ENCODE results near the gene PAQR4. TPM values are rescaled to one million over a fixed set of nuclear protein-coding genes. Genes with fewer than 3 reads are reported as not detected.

The PAQR4 gene
- total RNA-seq, 3 donors from 2014 or later (not counting 1 experiment from before 2014, with no cell fraction given), result 2.9 to 4.4 (median 3.5) TPM

GRCh38 chr16:2964475-2965336, 4.4 kb upstream of the PAQR4 start:
- Mint-ChIP-seq H3K4me1 (peaks cover 10 to 33% of the 10 kb centered on the region in 2 donors), H3K36me3 (no peaks in the 10 kb centered on the region), H3K27ac (no peak overlapping the region), H3K27me3 (ENCODE audit: low read depth in 2 of 2) (peaks cover 10 to 20% of the 10 kb centered on the region in 2 donors), H3K4me3 (peak overlapping the region; percentile 49), H3K9me3 (no peaks in the 10 kb centered on the region)
- Histone ChIP-seq H3K9me3 (ENCODE audit: control insufficient read depth, insufficient read depth, low read length) (no peaks in the 10 kb centered on the region), H3K27ac (ENCODE audit: low read length) (no peak overlapping the region), H3K36me3 (ENCODE audit: control insufficient read depth, insufficient read depth, low read length) (no peaks in the 10 kb centered on the region), H3K4me3 (ENCODE audit: low read length) (peak overlapping the region; percentile 3), H3K4me1 (ENCODE audit: control insufficient read depth, insufficient read depth, low read length) (peaks cover 58% of the 10 kb centered on the region), H3K27me3 (ENCODE audit: control insufficient read depth, insufficient read depth, low read length) (peaks cover 58% of the 10 kb centered on the region)
- ATAC-seq, result peak in 2 of 3 donors; percentile 11 to 17
- under 1% methylated on average over 68 of the region's 68 CpGs for WGBS (ENCODE audit: insufficient coverage)
- no peak for TF ChIP-seq CTCF (IDR thresholded peaks at IDR 0.05)
- DNase-seq, result peak; percentile 41 to 70
- intact Hi-C loops (cut with micrococcal nuclease), result no loop called here

DNA sequence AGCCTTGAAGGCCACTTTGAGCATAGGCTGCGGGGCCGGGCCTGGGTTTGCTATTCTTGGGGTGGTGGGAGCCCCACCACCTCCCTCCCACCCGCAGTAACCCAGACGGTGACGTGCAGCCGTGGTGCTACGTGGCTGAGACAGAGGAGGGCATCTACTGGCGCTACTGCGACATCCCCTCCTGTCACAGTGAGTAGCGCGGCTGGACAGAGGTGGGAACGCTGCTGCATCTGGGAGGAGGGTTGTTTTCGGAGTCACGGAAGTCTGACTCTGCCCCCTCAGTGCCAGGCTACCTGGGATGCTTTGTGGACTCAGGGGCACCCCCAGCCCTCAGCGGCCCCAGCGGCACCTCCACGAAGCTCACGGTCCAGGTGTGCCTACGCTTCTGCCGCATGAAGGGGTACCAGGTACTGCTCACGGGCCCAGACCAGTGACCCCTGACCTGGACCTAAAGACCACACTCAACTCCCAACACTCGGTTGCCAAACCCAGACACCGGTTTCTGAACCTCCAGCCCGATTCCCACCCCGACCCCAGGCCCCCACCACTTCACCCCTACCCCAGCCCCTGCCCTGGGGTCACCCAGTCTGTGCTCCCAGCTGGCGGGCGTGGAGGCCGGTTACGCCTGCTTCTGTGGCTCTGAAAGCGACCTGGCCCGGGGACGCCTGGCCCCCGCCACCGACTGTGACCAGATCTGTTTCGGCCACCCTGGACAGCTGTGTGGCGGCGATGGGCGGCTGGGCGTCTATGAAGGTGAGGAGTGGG, 2.9 kb upstream of the PAQR4 start:
- Mint-ChIP-seq H3K9me3 (no peaks in the 10 kb centered on the region), H3K4me3 (peak overlapping the region; percentile 49), H3K27me3 (ENCODE audit: low read depth in 2 of 2) (peaks cover 10 to 17% of the 10 kb centered on the region in 2 donors), H3K36me3 (no peaks in the 10 kb centered on the region), H3K27ac (no peak overlapping the region), H3K4me1 (peaks cover 10 to 39% of the 10 kb centered on the region in 2 donors)
- H3K36me3 ChIP-seq (ENCODE audit: control insufficient read depth, insufficient read depth, low read length), result no peaks in the 10 kb centered on the region
- no peak for DNase-seq
- peaks cover 58% of the 10 kb centered on the region for H3K27me3 ChIP-seq (ENCODE audit: control insufficient read depth, insufficient read depth, low read length)
- TF ChIP-seq CTCF (IDR thresholded peaks at IDR 0.05), result no peak
- intact Hi-C loops (cut with micrococcal nuclease), result no loop called here
- H3K9me3 ChIP-seq (ENCODE audit: control insufficient read depth, insufficient read depth, low read length), result no peaks in the 10 kb centered on the region
- no peak overlapping the region for H3K4me3 ChIP-seq (ENCODE audit: low read length)
- H3K27ac ChIP-seq (ENCODE audit: low read length), result no peak overlapping the region
- H3K4me1 ChIP-seq (ENCODE audit: control insufficient read depth, insufficient read depth, low read length), result peaks cover 72% of the 10 kb centered on the region
- ATAC-seq, result no peak
- WGBS (ENCODE audit: insufficient coverage), result 63% methylated on average over 38 of the region's 39 CpGs

DNA sequence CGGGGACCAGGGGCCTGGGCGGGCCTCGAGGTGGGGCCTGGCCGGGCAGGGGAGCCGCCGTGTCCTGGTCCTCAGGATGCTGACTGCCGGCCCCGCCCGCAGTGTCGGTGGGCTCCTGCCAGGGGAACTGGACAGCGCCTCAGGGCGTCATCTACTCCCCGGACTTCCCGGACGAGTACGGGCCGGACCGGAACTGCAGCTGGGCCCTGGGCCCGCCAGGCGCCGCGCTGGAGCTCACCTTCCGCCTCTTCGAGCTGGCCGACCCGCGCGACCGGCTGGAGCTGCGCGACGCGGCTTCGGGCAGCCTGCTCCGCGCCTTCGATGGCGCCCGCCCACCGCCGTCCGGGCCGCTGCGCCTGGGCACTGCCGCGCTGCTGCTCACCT, 2.3 kb upstream of the PAQR4 start:
- Histone ChIP-seq H3K4me3 (ENCODE audit: low read length) (no peak overlapping the region), H3K36me3 (ENCODE audit: control insufficient read depth, insufficient read depth, low read length) (no peaks in the 10 kb centered on the region), H3K27ac (ENCODE audit: low read length) (no peak overlapping the region), H3K27me3 (ENCODE audit: control insufficient read depth, insufficient read depth, low read length) (peaks cover 57% of the 10 kb centered on the region), H3K9me3 (ENCODE audit: control insufficient read depth, insufficient read depth, low read length) (no peaks in the 10 kb centered on the region), H3K4me1 (ENCODE audit: control insufficient read depth, insufficient read depth, low read length) (peaks cover 72% of the 10 kb centered on the region)
- TF ChIP-seq CTCF (IDR thresholded peaks at IDR 0.05), result no peak
- H3K9me3 Mint-ChIP-seq, result no peaks in the 10 kb centered on the region
- no peak overlapping the region for H3K4me3 Mint-ChIP-seq
- DNase-seq (peak in 1 of 2 donors; percentile 50), ATAC-seq (no peak)
- intact Hi-C loops (cut with micrococcal nuclease), result no loop called here
- H3K27ac Mint-ChIP-seq, result no peak overlapping the region
- no peaks in the 10 kb centered on the region for H3K36me3 Mint-ChIP-seq
- H3K27me3 Mint-ChIP-seq (ENCODE audit: low read depth in 2 of 2), result peaks cover 10 to 14% of the 10 kb centered on the region in 2 donors
- 6% methylated on average over 46 of the region's 46 CpGs for WGBS (ENCODE audit: insufficient coverage)
- H3K4me1 Mint-ChIP-seq, result peaks cover 10 to 37% of the 10 kb centered on the region in 2 donors

Data from natural killer cell (primary cell).